ENCODE measurements around the gene TMPRSS13.

Gene TMPRSS13

GRCh38 chr11:117861151-117862018 lies 67.8 kb downstream of the TMPRSS13 start:
- Mint-ChIP-seq H3K4me1 (ENCODE audit: low read depth) (peaks cover 4% of the 10 kb centered on the region), H3K27me3 (no peaks in the 10 kb centered on the region), H3K36me3 (ENCODE audit: low read depth) (no peaks in the 10 kb centered on the region), H3K4me3 (no peak overlapping the region), H3K9me3 (no peaks in the 10 kb centered on the region), H3K27ac (peak overlapping the region; percentile 83)

- Mint-ChIP-seq H3K36me3 (ENCODE audit: low read depth) (no peaks in the 10 kb centered on the region), H3K27ac (no peak overlapping the region), H3K27me3 (no peaks in the 10 kb centered on the region), H3K4me3 (no peak overlapping the region), H3K4me1 (ENCODE audit: low read depth) (peaks cover 4% of the 10 kb centered on the region), H3K9me3 (no peaks in the 10 kb centered on the region)
Measured at GRCh38 chr11:117860139-117860538, 69.1 kb downstream of the TMPRSS13 start.

GRCh38 chr11:117859488-117860112 lies 69.6 kb downstream of the TMPRSS13 start:
- no peaks in the 10 kb centered on the region for H3K9me3 Mint-ChIP-seq
- H3K27ac Mint-ChIP-seq = peak overlapping the region; percentile 29
- H3K36me3 Mint-ChIP-seq (ENCODE audit: low read depth) = no peaks in the 10 kb centered on the region
- no peak overlapping the region for H3K4me3 Mint-ChIP-seq
- no peaks in the 10 kb centered on the region for H3K27me3 Mint-ChIP-seq
- H3K4me1 Mint-ChIP-seq (ENCODE audit: low read depth) = peaks cover 4% of the 10 kb centered on the region

- Mint-ChIP-seq H3K27me3 (peaks cover under 1% of the 10 kb centered on the region), H3K27ac (no peak overlapping the region), H3K36me3 (ENCODE audit: low read depth) (no peaks in the 10 kb centered on the region), H3K4me1 (ENCODE audit: low read depth) (peaks cover 4% of the 10 kb centered on the region), H3K4me3 (no peak overlapping the region), H3K9me3 (no peaks in the 10 kb centered on the region)
Measured at GRCh38 chr11:117859061-117859460, 70.1 kb downstream of the TMPRSS13 start.

GRCh38 chr11:117857734-117858414 lies 71.3 kb downstream of the TMPRSS13 start:
- H3K9me3 Mint-ChIP-seq = peaks cover 3% of the 10 kb centered on the region
- H3K4me3 Mint-ChIP-seq = no peak overlapping the region
- peaks cover 6% of the 10 kb centered on the region for H3K4me1 Mint-ChIP-seq (ENCODE audit: low read depth)
- H3K27me3 Mint-ChIP-seq = peaks cover 5% of the 10 kb centered on the region
- H3K36me3 Mint-ChIP-seq (ENCODE audit: low read depth) = no peaks in the 10 kb centered on the region
- no peak overlapping the region for H3K27ac Mint-ChIP-seq

GRCh38 chr11:117855912-117856651 lies 73.1 kb downstream of the TMPRSS13 start:
- Mint-ChIP-seq H3K4me1 (ENCODE audit: low read depth) (peaks cover 7% of the 10 kb centered on the region), H3K36me3 (ENCODE audit: low read depth) (no peaks in the 10 kb centered on the region), H3K9me3 (peaks cover 9% of the 10 kb centered on the region), H3K4me3 (no peak overlapping the region), H3K27ac (no peak overlapping the region), H3K27me3 (peaks cover 12% of the 10 kb centered on the region)

GRCh38 chr11:117855186-117855845 lies 73.9 kb downstream of the TMPRSS13 start:
- Mint-ChIP-seq H3K4me1 (ENCODE audit: low read depth) (peaks cover 8% of the 10 kb centered on the region), H3K27me3 (peaks cover 12% of the 10 kb centered on the region)

GRCh38 chr11:117852309-117852708 lies 76.9 kb downstream of the TMPRSS13 start:
- Mint-ChIP-seq H3K27me3 (peaks cover 12% of the 10 kb centered on the region), H3K4me1 (ENCODE audit: low read depth) (peaks cover 15% of the 10 kb centered on the region), H3K27ac (no peak overlapping the region), H3K36me3 (ENCODE audit: low read depth) (no peaks in the 10 kb centered on the region), H3K4me3 (no peak overlapping the region), H3K9me3 (peaks cover 9% of the 10 kb centered on the region)

More at GRCh38 chr11:117855186-117855845, 73.9 kb downstream of the TMPRSS13 start:
- H3K36me3 Mint-ChIP-seq (ENCODE audit: low read depth) = no peaks in the 10 kb centered on the region
- peaks cover 9% of the 10 kb centered on the region for H3K9me3 Mint-ChIP-seq
- H3K4me3 Mint-ChIP-seq = no peak overlapping the region
- no peak overlapping the region for H3K27ac Mint-ChIP-seq

- peaks cover 12% of the 10 kb centered on the region for H3K27me3 Mint-ChIP-seq
- H3K36me3 Mint-ChIP-seq (ENCODE audit: low read depth) = no peaks in the 10 kb centered on the region
Measured at GRCh38 chr11:117851852-117852251, 77.3 kb downstream of the TMPRSS13 start.

GRCh38 chr11:117851106-117851505 lies 78.1 kb downstream of the TMPRSS13 start:
- peaks cover 12% of the 10 kb centered on the region for H3K27me3 Mint-ChIP-seq
- H3K9me3 Mint-ChIP-seq = peaks cover 9% of the 10 kb centered on the region
- no peak overlapping the region for H3K27ac Mint-ChIP-seq
- H3K36me3 Mint-ChIP-seq (ENCODE audit: low read depth) = no peaks in the 10 kb centered on the region
- no peak overlapping the region for H3K4me3 Mint-ChIP-seq
- H3K4me1 Mint-ChIP-seq (ENCODE audit: low read depth) = peaks cover 15% of the 10 kb centered on the region

More at GRCh38 chr11:117851852-117852251, 77.3 kb downstream of the TMPRSS13 start:
- peaks cover 15% of the 10 kb centered on the region for H3K4me1 Mint-ChIP-seq (ENCODE audit: low read depth)
- no peak overlapping the region for H3K27ac Mint-ChIP-seq
- H3K4me3 Mint-ChIP-seq = no peak overlapping the region
- H3K9me3 Mint-ChIP-seq = peaks cover 9% of the 10 kb centered on the region

Measured in stimulated activated naive CD8-positive, alpha-beta T cell treated with anti-CD3 and anti-CD28 coated beads, Interleukin-15, Interleukin-2, amounts not matched to agents 100 ng/mL and 50 ng/mL, for 24 hours (primary cell).